IMR-90 (cell line): ENCODE measurements around the gene CYGB. TPM values are rescaled to one million over a fixed set of nuclear protein-coding genes. Genes with fewer than 3 reads are reported as not detected.

Experiments
- ATAC-seq: fragments of 200-7000 bp; cut with Tn5 transposase; 2 replicates; pipeline ENCODE4 v1.9.1; 2020; ENCODE audit warnings: low read depth, mild to moderate bottlenecking, moderate library complexity
- BruUV-seq: library from RNA; stranded (reverse); fragments of 400-500 nt; replicated peaks from 2 replicates; lab custom pipeline; 2021; lab: Mats Ljungman, UMichigan
- CTCF ChIA-PET: fragments of 300-600 bp; formaldehyde crosslinking; extraction: SDS; loops from one replicate; lab custom pipeline; 2021; ENCODE audit warnings: antibody characterized with exemption; lab: Yijun Ruan, JAX
- POLR2A ChIA-PET: fragments of 300-600 bp; sonication (Branson Sonifier 250); formaldehyde crosslinking; loops from one replicate; lab custom pipeline; 2022; ENCODE audit warnings: antibody characterized with exemption; ENCODE audit not compliant: unreplicated experiment; lab: Charles Lee
- DNase-seq: peaks from one replicate; pipeline ENCODE4 v3.0.0; 2013
- H2AFZ ChIP-seq: replicated peaks from 2 replicates; pipeline ENCODE3; 2013; ENCODE audit warnings: low read length, mild to moderate bottlenecking; ENCODE audit not compliant: poor library complexity
- H2AK5ac ChIP-seq: 2 replicates; pipeline ENCODE4 v1.6.1; 2013; ENCODE audit warnings: low read depth, low read length, inconsistent platforms
- H2AK9ac ChIP-seq: replicated peaks from 2 replicates; pipeline ENCODE3; 2013; ENCODE audit warnings: mild to moderate bottlenecking, low read depth, low read length, moderate library complexity; ENCODE audit not compliant: poor library complexity
- H2BK120ac ChIP-seq: 2 replicates; pipeline ENCODE4 v1.6.1; 2013; ENCODE audit warnings: low read depth, low read length, inconsistent platforms
- H2BK15ac ChIP-seq: 3 replicates; pipeline ENCODE4 v1.6.1; 2013; ENCODE audit warnings: low read depth, low read length, inconsistent platforms
- H2BK20ac ChIP-seq: 2 replicates; pipeline ENCODE4 v1.6.1; 2013; ENCODE audit warnings: low read depth, mild to moderate bottlenecking, inconsistent platforms, low read length, moderate library complexity
- H2BK5ac ChIP-seq: 2 replicates; pipeline ENCODE4 v1.6.1; 2013; ENCODE audit warnings: mild to moderate bottlenecking, low read depth, low read length, inconsistent platforms; ENCODE audit not compliant: poor library complexity, severe bottlenecking
- H3K14ac ChIP-seq: replicated peaks from 2 replicates; pipeline ENCODE4 v1.6.1; 2013; ENCODE audit warnings: low read depth, low read length, inconsistent platforms
- H3K18ac ChIP-seq: 2 replicates; pipeline ENCODE4 v1.6.1; 2013; ENCODE audit warnings: low read depth, low read length, control low read depth
- H3K23ac ChIP-seq: 2 replicates; pipeline ENCODE4 v1.6.1; 2013; ENCODE audit warnings: low read depth, low read length, inconsistent platforms
- H3K27ac ChIP-seq: 2 replicates; pipeline ENCODE4 v1.5.1; 2013; ENCODE audit warnings: mild to moderate bottlenecking, control low read depth, low read length; ENCODE audit not compliant: insufficient read depth
- H3K27me3 ChIP-seq: 2 replicates; pipeline ENCODE4 v1.6.1; 2013; ENCODE audit warnings: low read length; ENCODE audit not compliant: control insufficient read depth, insufficient read depth
- H3K36me3 ChIP-seq: 2 replicates; pipeline ENCODE4 v1.6.1; 2013; ENCODE audit warnings: low read length, mixed read lengths; ENCODE audit not compliant: control insufficient read depth, insufficient read depth
- H3K4ac ChIP-seq: 2 replicates; pipeline ENCODE4 v1.6.1; 2013; ENCODE audit warnings: low read depth, low read length, inconsistent platforms
- H3K4me1 ChIP-seq: 2 replicates; pipeline ENCODE4 v1.6.1; 2013; ENCODE audit warnings: low read length, mixed read lengths; ENCODE audit not compliant: control insufficient read depth, insufficient read depth
- H3K4me2 ChIP-seq: 2 replicates; pipeline ENCODE4 v1.6.1; 2013; ENCODE audit warnings: low read depth, mild to moderate bottlenecking, control low read depth, low read length, moderate library complexity
- H3K4me3 ChIP-seq: 2 replicates; pipeline ENCODE4 v1.5.1; 2013; ENCODE audit warnings: low read depth, mild to moderate bottlenecking, control low read depth, low read length, moderate library complexity; ENCODE audit not compliant: insufficient read depth
- H3K56ac ChIP-seq: 2 replicates; pipeline ENCODE4 v1.6.1; 2013; ENCODE audit warnings: low read length, inconsistent platforms; ENCODE audit not compliant: insufficient read depth; ENCODE audit errors: extremely low read depth
- H3K79me1 ChIP-seq, 2 experiments: 2 replicates each; pipeline ENCODE4 v1.6.1; 2013; ENCODE audit warnings: low read length in 2 of 2, inconsistent platforms in 1 of 2, low read depth in 1 of 2
- H3K9ac ChIP-seq: 2 replicates; pipeline ENCODE4 v1.6.1; 2013; ENCODE audit warnings: low read depth, low read length, control low read depth
- H3K9me1 ChIP-seq: 2 replicates; pipeline ENCODE4 v1.6.1; 2013; ENCODE audit warnings: low read length, inconsistent platforms; ENCODE audit not compliant: insufficient read depth
- H3K9me3 ChIP-seq: 2 replicates; pipeline ENCODE4 v1.6.1; 2013; ENCODE audit warnings: low read length; ENCODE audit not compliant: control insufficient read depth, insufficient read depth
- H4K20me1 ChIP-seq: 2 replicates; pipeline ENCODE4 v1.6.1; 2013; ENCODE audit warnings: low read length, inconsistent platforms; ENCODE audit not compliant: insufficient read depth
- H4K5ac ChIP-seq: 2 replicates; pipeline ENCODE4 v1.6.1; 2013; ENCODE audit warnings: mild to moderate bottlenecking, low read depth, low read length, control low read depth
- H4K8ac ChIP-seq, 2 experiments: 2 replicates each; pipeline ENCODE4 v1.6.1; 2013; ENCODE audit warnings: low read depth in 2 of 2, low read length in 2 of 2, control low read depth in 1 of 2, inconsistent platforms in 1 of 2
- H4K91ac ChIP-seq: 2 replicates; pipeline ENCODE4 v1.6.1; 2013; ENCODE audit warnings: low read depth, low read length, inconsistent platforms; ENCODE audit not compliant: insufficient read depth
- BHLHE40 ChIP-seq: fragments of 150-350 bp; IDR thresholded peaks from 2 replicates; pipeline ENCODE4 v1.6.1; 2016; ENCODE audit warnings: mild to moderate bottlenecking, low read depth, low read length
- CEBPB ChIP-seq: IDR thresholded peaks from 2 replicates; pipeline ENCODE4 v1.6.1; 2012; ENCODE audit warnings: low read depth, low read length, improper control_type of control experiment
- CHD1 ChIP-seq: IDR thresholded peaks from 2 replicates; pipeline ENCODE4 v1.6.1; 2012; ENCODE audit warnings: low read depth, low read length, improper control_type of control experiment
- FOS ChIP-seq: fragments of 150-350 bp; IDR thresholded peaks from 2 replicates; pipeline ENCODE4 v1.6.1; 2016; ENCODE audit warnings: low read depth, low read length
- MAFK ChIP-seq: IDR thresholded peaks from 2 replicates; pipeline ENCODE4 v1.6.1; 2012; ENCODE audit warnings: low read depth, low read length, improper control_type of control experiment
- MAZ ChIP-seq: IDR thresholded peaks from 2 replicates; pipeline ENCODE4 v1.6.1; 2012; ENCODE audit warnings: low read depth, mild to moderate bottlenecking, low read length, improper control_type of control experiment, moderate library complexity, borderline replicate concordance
- MXI1 ChIP-seq: IDR thresholded peaks from 2 replicates; pipeline ENCODE4 v1.6.1; 2012; ENCODE audit warnings: low read depth, mild to moderate bottlenecking, low read length, moderate library complexity, borderline replicate concordance
- NFE2L2 ChIP-seq: fragments of 150-350 bp; IDR thresholded peaks from 2 replicates; pipeline ENCODE4 v1.6.1; 2016; ENCODE audit warnings: low read depth, mild to moderate bottlenecking, low read length
- RAD21 ChIP-seq: IDR thresholded peaks from 2 replicates; pipeline ENCODE4 v1.6.1; 2012; ENCODE audit warnings: low read length, improper control_type of control experiment
- RCOR1 ChIP-seq: IDR thresholded peaks from 2 replicates; pipeline ENCODE4 v1.6.1; 2012; ENCODE audit warnings: mild to moderate bottlenecking, low read length, improper control_type of control experiment; ENCODE audit not compliant: insufficient replicate concordance
- RFX5 ChIP-seq: IDR thresholded peaks from 2 replicates; pipeline ENCODE4 v1.8.0; 2012; ENCODE audit warnings: low read depth, mild to moderate bottlenecking, low read length, moderate library complexity
- SMC3 ChIP-seq: fragments of 150-350 bp; IDR thresholded peaks from 2 replicates; pipeline ENCODE4 v1.6.1; 2016; ENCODE audit warnings: low read depth, mild to moderate bottlenecking, antibody characterized with exemption, low read length, moderate library complexity
- WGBS, 2 experiments: methylation state at CpG; one replicate each; pipeline versions ENCODE4 v1.1.5 to v1.1.7; 2013; ENCODE audit warnings: missing lambda C conversion rate in 2 of 2; ENCODE audit not compliant: insufficient read length in 1 of 2; ENCODE audit errors: extremely low coverage in 2 of 2; 5-methylcytosine and 5-hydroxymethylcytosine counted together
- dilution Hi-C: fragments of 300-500 bp; cut with HindIII; formaldehyde crosslinking; loops from one replicate; pipeline ENCODE4 v1.14.3; 2018; ENCODE audit warnings: low sequenced_read_pairs; ENCODE audit not compliant: unreplicated experiment
- in situ Hi-C: fragments of 300-500 bp; cut with MboI; formaldehyde crosslinking; loops from 3 replicates; pipeline ENCODE4 v1.14.3; 2019; ENCODE audit warnings: low sequenced_read_pairs, inconsistent platforms, mixed read lengths
- intact Hi-C: fragments of 100-400 bp; cut with micrococcal nuclease; formaldehyde crosslinking; loops from 2 replicates; pipeline ENCODE4 v1.10.0; 2022
- polyA plus RNA-seq, 3 experiments: library from polyadenylated mRNA; depleted of rRNA; stranded (reverse); fragments of >200 nt; gene quantifications; 2 replicates each; pipeline ENCODE4 v1.2.3, GENCODE V29; 2012; ENCODE audit warnings: low replicate concordance in 1 of 3
- total RNA-seq: library from RNA; depleted of rRNA; stranded (reverse); fragments of >200 nt; gene quantifications from 2 replicates; pipeline ENCODE4 v1.2.3, GENCODE V29; 2012
- TF ChIP-seq, protein P1 (sequence below): fragments of 150-350 bp; IDR thresholded peaks from 2 replicates; pipeline ENCODE4 v1.6.1; 2017; ENCODE audit warnings: mild to moderate bottlenecking, antibody characterized with exemption, low read length, low read depth
- TF ChIP-seq, protein P2 (sequence below): conservative IDR thresholded peaks from 2 replicates; pipeline ENCODE4 v1.5.1; 2012; ENCODE audit warnings: mild to moderate bottlenecking, low read depth, low read length, improper control_type of control experiment
- TF ChIP-seq, protein P3 (sequence below): fragments of 150-350 bp; IDR thresholded peaks from 2 replicates; pipeline ENCODE4 v1.6.1; 2016; ENCODE audit warnings: low read depth, mild to moderate bottlenecking, low read length, moderate library complexity, borderline replicate concordance

Gene CYGB
- total and polyA plus RNA-seq, 2 of the 4 experiments (the other 2 are of a cell fraction), result 1.3 to 2.9 TPM

DNA sequence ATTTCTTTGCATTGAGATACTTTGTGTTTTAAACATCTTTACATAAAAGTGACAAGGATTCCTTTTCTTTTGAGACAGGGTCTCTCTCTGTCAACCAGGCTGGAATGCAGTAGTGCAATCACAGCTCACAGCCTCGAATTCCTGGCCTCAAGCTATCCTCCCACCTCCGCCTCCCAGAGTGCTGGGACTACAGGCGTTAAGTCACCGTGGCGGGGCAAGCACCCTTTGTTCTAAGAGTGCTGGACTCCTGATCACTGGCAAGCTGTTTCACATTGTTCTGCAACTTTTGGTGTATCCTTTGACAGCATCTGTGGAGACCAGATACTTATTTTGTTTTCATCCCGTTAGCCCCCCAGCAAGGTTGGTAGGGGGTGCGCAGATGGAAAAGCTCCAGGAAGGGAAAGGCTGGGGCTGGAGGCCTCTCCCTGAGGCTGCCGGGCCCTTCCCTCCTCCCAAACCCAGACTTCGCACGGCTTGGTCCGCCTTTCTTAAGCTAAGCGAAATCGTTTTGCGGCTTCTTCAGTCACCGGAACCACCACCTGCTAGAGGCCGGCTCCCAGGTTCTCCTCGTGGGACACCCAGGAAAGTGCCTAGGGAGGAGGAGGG is 47.0 kb upstream of the CYGB start:
- 0 out of 2 replicates have a peak, but pooled peaks cover 2% of the 10 kb centered on the region for H3K9me3 ChIP-seq
- no peaks in the 10 kb centered on the region; the same call in 1 of the 2 replicates for H3K9me1 ChIP-seq
- H2AK5ac ChIP-seq, result no peak overlapping the region
- H4K5ac ChIP-seq, result no peak overlapping the region
- no peak overlapping the region for H2BK15ac ChIP-seq
- intact Hi-C loops (no loop called here), in situ Hi-C loops (no loop called here), dilution Hi-C loops (no loop called here)
- no peak for TF ChIP-seq MAFK
- TF ChIP-seq CHD1, result no peak
- TF ChIP-seq, protein P1, sequence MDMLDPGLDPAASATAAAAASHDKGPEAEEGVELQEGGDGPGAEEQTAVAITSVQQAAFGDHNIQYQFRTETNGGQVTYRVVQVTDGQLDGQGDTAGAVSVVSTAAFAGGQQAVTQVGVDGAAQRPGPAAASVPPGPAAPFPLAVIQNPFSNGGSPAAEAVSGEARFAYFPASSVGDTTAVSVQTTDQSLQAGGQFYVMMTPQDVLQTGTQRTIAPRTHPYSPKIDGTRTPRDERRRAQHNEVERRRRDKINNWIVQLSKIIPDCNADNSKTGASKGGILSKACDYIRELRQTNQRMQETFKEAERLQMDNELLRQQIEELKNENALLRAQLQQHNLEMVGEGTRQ, result no peak
- no peak for TF ChIP-seq RAD21
- TF ChIP-seq MAZ, result no peak
- TF ChIP-seq RFX5, result no peak
- TF ChIP-seq SMC3, result no peak
- TF ChIP-seq NFE2L2, result no peak
- TF ChIP-seq, protein P2, sequence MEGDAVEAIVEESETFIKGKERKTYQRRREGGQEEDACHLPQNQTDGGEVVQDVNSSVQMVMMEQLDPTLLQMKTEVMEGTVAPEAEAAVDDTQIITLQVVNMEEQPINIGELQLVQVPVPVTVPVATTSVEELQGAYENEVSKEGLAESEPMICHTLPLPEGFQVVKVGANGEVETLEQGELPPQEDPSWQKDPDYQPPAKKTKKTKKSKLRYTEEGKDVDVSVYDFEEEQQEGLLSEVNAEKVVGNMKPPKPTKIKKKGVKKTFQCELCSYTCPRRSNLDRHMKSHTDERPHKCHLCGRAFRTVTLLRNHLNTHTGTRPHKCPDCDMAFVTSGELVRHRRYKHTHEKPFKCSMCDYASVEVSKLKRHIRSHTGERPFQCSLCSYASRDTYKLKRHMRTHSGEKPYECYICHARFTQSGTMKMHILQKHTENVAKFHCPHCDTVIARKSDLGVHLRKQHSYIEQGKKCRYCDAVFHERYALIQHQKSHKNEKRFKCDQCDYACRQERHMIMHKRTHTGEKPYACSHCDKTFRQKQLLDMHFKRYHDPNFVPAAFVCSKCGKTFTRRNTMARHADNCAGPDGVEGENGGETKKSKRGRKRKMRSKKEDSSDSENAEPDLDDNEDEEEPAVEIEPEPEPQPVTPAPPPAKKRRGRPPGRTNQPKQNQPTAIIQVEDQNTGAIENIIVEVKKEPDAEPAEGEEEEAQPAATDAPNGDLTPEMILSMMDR, result no peak
- no peak for TF ChIP-seq BHLHE40
- no peak for TF ChIP-seq CEBPB
- TF ChIP-seq MXI1, result no peak
- TF ChIP-seq, protein P3, sequence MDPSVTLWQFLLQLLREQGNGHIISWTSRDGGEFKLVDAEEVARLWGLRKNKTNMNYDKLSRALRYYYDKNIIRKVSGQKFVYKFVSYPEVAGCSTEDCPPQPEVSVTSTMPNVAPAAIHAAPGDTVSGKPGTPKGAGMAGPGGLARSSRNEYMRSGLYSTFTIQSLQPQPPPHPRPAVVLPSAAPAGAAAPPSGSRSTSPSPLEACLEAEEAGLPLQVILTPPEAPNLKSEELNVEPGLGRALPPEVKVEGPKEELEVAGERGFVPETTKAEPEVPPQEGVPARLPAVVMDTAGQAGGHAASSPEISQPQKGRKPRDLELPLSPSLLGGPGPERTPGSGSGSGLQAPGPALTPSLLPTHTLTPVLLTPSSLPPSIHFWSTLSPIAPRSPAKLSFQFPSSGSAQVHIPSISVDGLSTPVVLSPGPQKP, result no peak
- TF ChIP-seq FOS, result no peak
- TF ChIP-seq RCOR1, result no peak
- H3K4ac ChIP-seq, result no peak overlapping the region
- no peak overlapping the region for H3K9ac ChIP-seq
- no peak overlapping the region for H4K8ac ChIP-seq
- 36% methylated on average over 4 of the region's 17 CpGs; no CpG with 5 or more reads in 1 of the 2 experiments for WGBS, 2 experiments
- peaks cover 31% of the 10 kb centered on the region for H3K27me3 ChIP-seq
- H3K23ac ChIP-seq, result peak overlapping the region; percentile 73
- no peak overlapping the region for H3K18ac ChIP-seq
- ChIA-PET CTCF (no interaction called here), POLR2A (no interaction called here)
- H2BK20ac ChIP-seq, result no peak overlapping the region
- no peak overlapping the region for H2AK9ac ChIP-seq
- peak overlapping the region; percentile 86 for H2AFZ ChIP-seq
- H3K79me1 ChIP-seq, result no peaks in the 10 kb centered on the region
- H3K27ac ChIP-seq, result no peak overlapping the region
- DNase-seq (no peak), ATAC-seq (no peak)
- no peak overlapping the region for H3K56ac ChIP-seq
- no TSS peak for BruUV-seq
- peaks cover 2% of the 10 kb centered on the region; the same call in 1 of the 2 replicates for H3K4me1 ChIP-seq
- no peak overlapping the region for H3K14ac ChIP-seq
- no peak overlapping the region for H2BK120ac ChIP-seq
- no peak overlapping the region for H4K91ac ChIP-seq
- peak overlapping the region; percentile 85 for H3K4me2 ChIP-seq
- peak overlapping the region; percentile 47; the same call in 1 of the 2 replicates for H3K4me3 ChIP-seq
- no peaks in the 10 kb centered on the region for H4K20me1 ChIP-seq
- H3K36me3 ChIP-seq, result no peaks in the 10 kb centered on the region
- no peak overlapping the region for H2BK5ac ChIP-seq
